BE2C (cell line): ENCODE measurements around the gene LTN1.
"Not testable (repeated sequence)": the region's sequence is repeated elsewhere in the genome, so short reads cannot be mapped to it uniquely, and the experiment has no call there.

Source experiments
- DNase-seq: peaks from one replicate; pipeline ENCODE4 v3.0.0-alpha.2; 2020
- H3K27me3 ChIP-seq: fragments of 250-450 bp; sonication (Bioruptor Pico); 2 replicates; pipeline ENCODE4 v1.5.1; 2020; ENCODE audit warnings: mild to moderate bottlenecking
- H3K36me3 ChIP-seq: fragments of 250-450 bp; sonication (Bioruptor Pico); 2 replicates; pipeline ENCODE4 v1.5.1; 2020; ENCODE audit warnings: mild to moderate bottlenecking
- H3K4me1 ChIP-seq: fragments of 250-450 bp; sonication (Bioruptor Pico); 2 replicates; pipeline ENCODE4 v1.5.1; 2020
- H3K4me3 ChIP-seq: 2 replicates; pipeline ENCODE4 v1.5.1; 2011; ENCODE audit warnings: low read depth, low read length
- H3K9me3 ChIP-seq: fragments of 250-450 bp; sonication (Bioruptor Pico); 2 replicates; pipeline ENCODE4 v1.5.1; 2020
- CTCF ChIP-seq: IDR thresholded peaks from 2 replicates; pipeline ENCODE4 v1.5.1; 2012; ENCODE audit warnings: mild to moderate bottlenecking, low read depth, low read length

Gene LTN1

GRCh38 chr21:28991861-28992525 lies 684 bp downstream of the LTN1 start:
- no peak for TF ChIP-seq CTCF
- Histone ChIP-seq H3K4me1 (no peaks in the 10 kb centered on the region), H3K36me3 (no peaks in the 10 kb centered on the region), H3K27me3 (no peaks in the 10 kb centered on the region), H3K4me3 (peak overlapping the region; percentile 99), H3K9me3 (no peaks in the 10 kb centered on the region)
- no peak for DNase-seq

GRCh38 chr21:28988146-28988545 lies 4.5 kb downstream of the LTN1 start:
- peaks cover 28% of the 10 kb centered on the region for H3K36me3 ChIP-seq
- not testable (repeated sequence) for H3K4me1 ChIP-seq, H3K27me3 ChIP-seq, H3K9me3 ChIP-seq, DNase-seq, H3K4me3 ChIP-seq

- H3K4me1 ChIP-seq = no peaks in the 10 kb centered on the region
- H3K36me3 ChIP-seq = peaks cover 36% of the 10 kb centered on the region
- no peak for TF ChIP-seq CTCF
- H3K27me3 ChIP-seq = no peaks in the 10 kb centered on the region
- no peak overlapping the region for H3K4me3 ChIP-seq
- H3K9me3 ChIP-seq = no peaks in the 10 kb centered on the region
- DNase-seq = no peak
These were observed 6.0 kb downstream of the LTN1 start for GRCh38 chr21:28986677-28987076.

GRCh38 chr21:28982637-28983036 lies 10.0 kb downstream of the LTN1 start:
- H3K36me3 ChIP-seq = peaks cover 67% of the 10 kb centered on the region
- TF ChIP-seq CTCF = no peak

GRCh38 chr21:28979092-28979491 lies 13.6 kb downstream of the LTN1 start:
- Histone ChIP-seq H3K27me3 (no peaks in the 10 kb centered on the region), H3K4me3 (no peak overlapping the region), H3K4me1 (no peaks in the 10 kb centered on the region), H3K9me3 (no peaks in the 10 kb centered on the region), H3K36me3 (peaks cover 60% of the 10 kb centered on the region)
- TF ChIP-seq CTCF = no peak
- DNase-seq = no peak

More at GRCh38 chr21:28982637-28983036, 10.0 kb downstream of the LTN1 start:
- DNase-seq = no peak
- H3K27me3 ChIP-seq = no peaks in the 10 kb centered on the region
- H3K4me3 ChIP-seq = no peak overlapping the region
- H3K4me1 ChIP-seq = no peaks in the 10 kb centered on the region
- no peaks in the 10 kb centered on the region for H3K9me3 ChIP-seq

- Histone ChIP-seq H3K27me3 (no peaks in the 10 kb centered on the region), H3K4me3 (no peak overlapping the region), H3K36me3 (peaks cover 53% of the 10 kb centered on the region), H3K9me3 (no peaks in the 10 kb centered on the region), H3K4me1 (no peaks in the 10 kb centered on the region)
- no peak for TF ChIP-seq CTCF
- DNase-seq = no peak
These were observed 17.3 kb downstream of the LTN1 start for GRCh38 chr21:28975397-28975796.
